Endothelial cell (in vitro differentiated cells): ENCODE data around the gene SYNPO2. TPM values are rescaled to one million over a fixed set of nuclear protein-coding genes. Genes with fewer than 3 reads are reported as not detected.

Experiments
- DNase-seq: peaks from one replicate; pipeline ENCODE4 v3.0.0; 2021; ENCODE audit warnings: low spot score
- H3K27ac Mint-ChIP-seq: one replicate; pipeline ENCODE4 v1.8.0; 2021; ENCODE audit warnings: mixed read lengths, inconsistent platforms; ENCODE audit not compliant: unreplicated experiment
- H3K27me3 Mint-ChIP-seq: one replicate; pipeline ENCODE4 v1.8.0; 2021; ENCODE audit warnings: mild to moderate bottlenecking, moderate library complexity, mixed read lengths, inconsistent platforms; ENCODE audit not compliant: unreplicated experiment
- H3K36me3 Mint-ChIP-seq: one replicate; pipeline ENCODE4 v1.8.0; 2021; ENCODE audit warnings: mild to moderate bottlenecking, low read depth, mixed read lengths, inconsistent platforms; ENCODE audit not compliant: unreplicated experiment
- H3K4me1 Mint-ChIP-seq: one replicate; pipeline ENCODE4 v1.8.0; 2021; ENCODE audit warnings: mild to moderate bottlenecking, mixed read lengths, inconsistent platforms; ENCODE audit not compliant: unreplicated experiment
- H3K4me3 Mint-ChIP-seq: one replicate; pipeline ENCODE4 v1.8.0; 2021; ENCODE audit warnings: mild to moderate bottlenecking, mixed read lengths, inconsistent platforms; ENCODE audit not compliant: unreplicated experiment
- H3K9me3 Mint-ChIP-seq: one replicate; pipeline ENCODE4 v1.8.0; 2021; ENCODE audit warnings: mixed read lengths, inconsistent platforms; ENCODE audit not compliant: unreplicated experiment
- total RNA-seq: library from RNA; stranded (reverse); fragmentation: NEBNext Ultra II Directional; extraction: Animal tissue kit (Norgen Biotek cat#: 25700); gene quantifications from one replicate; pipeline ENCODE4 v1.2.1, GENCODE V29; 2021; ENCODE audit not compliant: unreplicated experiment
- TF ChIP-seq, protein P1 (sequence below): fragments of 200-600 bp; sonication (generic); IDR thresholded peaks from one replicate; pipeline ENCODE4 v1.5.0; 2021; ENCODE audit warnings: antibody characterized with exemption; ENCODE audit not compliant: unreplicated experiment

Gene SYNPO2
- total RNA-seq, 1 donor from 2014 or later = 1.1 TPM

DNA sequence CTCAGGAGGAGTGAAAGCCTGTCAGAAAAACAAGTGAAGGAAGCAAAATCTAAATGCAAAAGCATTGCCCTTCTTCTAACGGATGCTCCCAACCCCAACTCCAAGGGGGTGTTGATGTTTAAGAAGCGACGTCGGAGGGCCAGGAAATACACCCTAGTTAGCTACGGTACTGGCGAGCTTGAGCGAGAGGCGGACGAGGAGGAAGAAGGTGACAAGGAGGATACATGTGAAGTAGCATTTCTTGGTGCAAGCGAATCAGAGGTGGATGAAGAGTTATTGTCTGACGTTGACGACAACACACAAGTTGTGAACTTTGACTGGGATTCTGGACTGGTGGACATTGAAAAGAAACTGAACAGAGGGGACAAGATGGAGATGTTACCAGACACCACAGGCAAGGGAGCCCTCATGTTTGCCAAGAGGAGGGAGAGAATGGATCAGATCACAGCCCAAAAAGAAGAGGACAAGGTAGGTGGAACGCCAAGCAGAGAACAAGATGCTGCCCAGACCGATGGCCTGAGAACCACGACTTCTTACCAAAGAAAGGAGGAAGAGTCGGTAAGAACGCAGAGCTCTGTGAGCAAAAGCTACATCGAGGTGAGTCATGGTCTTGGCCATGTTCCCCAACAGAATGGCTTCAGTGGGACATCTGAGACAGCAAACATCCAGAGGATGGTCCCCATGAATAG, 141.3 kb downstream of the SYNPO2 start:
- TF ChIP-seq, protein P1, sequence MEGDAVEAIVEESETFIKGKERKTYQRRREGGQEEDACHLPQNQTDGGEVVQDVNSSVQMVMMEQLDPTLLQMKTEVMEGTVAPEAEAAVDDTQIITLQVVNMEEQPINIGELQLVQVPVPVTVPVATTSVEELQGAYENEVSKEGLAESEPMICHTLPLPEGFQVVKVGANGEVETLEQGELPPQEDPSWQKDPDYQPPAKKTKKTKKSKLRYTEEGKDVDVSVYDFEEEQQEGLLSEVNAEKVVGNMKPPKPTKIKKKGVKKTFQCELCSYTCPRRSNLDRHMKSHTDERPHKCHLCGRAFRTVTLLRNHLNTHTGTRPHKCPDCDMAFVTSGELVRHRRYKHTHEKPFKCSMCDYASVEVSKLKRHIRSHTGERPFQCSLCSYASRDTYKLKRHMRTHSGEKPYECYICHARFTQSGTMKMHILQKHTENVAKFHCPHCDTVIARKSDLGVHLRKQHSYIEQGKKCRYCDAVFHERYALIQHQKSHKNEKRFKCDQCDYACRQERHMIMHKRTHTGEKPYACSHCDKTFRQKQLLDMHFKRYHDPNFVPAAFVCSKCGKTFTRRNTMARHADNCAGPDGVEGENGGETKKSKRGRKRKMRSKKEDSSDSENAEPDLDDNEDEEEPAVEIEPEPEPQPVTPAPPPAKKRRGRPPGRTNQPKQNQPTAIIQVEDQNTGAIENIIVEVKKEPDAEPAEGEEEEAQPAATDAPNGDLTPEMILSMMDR = no peak
- no peak overlapping the region for H3K4me3 Mint-ChIP-seq
- no peak for DNase-seq
- peaks cover 11% of the 10 kb centered on the region for H3K4me1 Mint-ChIP-seq
- no peaks in the 10 kb centered on the region for H3K9me3 Mint-ChIP-seq
- H3K27ac Mint-ChIP-seq = no peak overlapping the region
- H3K36me3 Mint-ChIP-seq = peaks cover 14% of the 10 kb centered on the region
- H3K27me3 Mint-ChIP-seq = peaks cover 3% of the 10 kb centered on the region

DNA sequence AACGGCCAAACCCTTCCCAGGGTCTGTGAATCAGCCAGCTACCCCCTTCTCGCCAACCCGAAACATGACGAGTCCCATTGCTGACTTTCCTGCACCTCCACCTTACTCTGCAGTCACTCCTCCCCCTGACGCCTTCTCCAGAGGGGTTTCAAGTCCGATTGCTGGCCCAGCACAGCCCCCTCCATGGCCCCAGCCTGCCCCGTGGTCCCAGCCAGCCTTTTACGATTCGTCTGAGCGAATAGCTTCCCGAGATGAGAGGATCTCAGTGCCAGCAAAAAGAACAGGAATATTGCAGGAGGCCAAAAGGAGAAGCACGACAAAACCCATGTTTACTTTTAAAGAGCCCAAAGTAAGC, 141.9 kb downstream of the SYNPO2 start:
- Mint-ChIP-seq H3K4me3 (no peak overlapping the region), H3K9me3 (no peaks in the 10 kb centered on the region), H3K27me3 (peaks cover 3% of the 10 kb centered on the region), H3K36me3 (peaks cover 14% of the 10 kb centered on the region), H3K4me1 (peaks cover 11% of the 10 kb centered on the region), H3K27ac (no peak overlapping the region)
- TF ChIP-seq, protein P1 = no peak
- DNase-seq = no peak

DNA sequence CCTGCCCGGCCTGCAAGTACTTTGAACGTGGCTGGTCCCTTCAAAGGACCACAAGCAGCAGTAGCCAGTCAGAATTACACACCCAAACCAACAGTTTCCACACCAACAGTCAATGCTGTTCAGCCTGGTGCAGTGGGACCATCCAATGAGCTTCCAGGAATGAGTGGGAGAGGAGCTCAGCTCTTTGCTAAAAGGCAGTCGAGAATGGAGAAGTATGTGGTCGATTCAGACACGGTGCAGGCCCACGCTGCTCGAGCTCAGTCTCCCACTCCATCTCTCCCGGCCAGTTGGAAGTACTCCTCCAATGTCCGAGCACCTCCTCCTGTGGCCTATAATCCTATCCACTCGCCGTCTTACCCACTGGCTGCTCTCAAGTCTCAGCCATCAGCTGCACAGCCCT, 142.6 kb downstream of the SYNPO2 start:
- Mint-ChIP-seq H3K36me3 (peaks cover 14% of the 10 kb centered on the region), H3K4me3 (no peak overlapping the region), H3K27me3 (peaks cover 3% of the 10 kb centered on the region), H3K9me3 (no peaks in the 10 kb centered on the region), H3K27ac (no peak overlapping the region), H3K4me1 (peaks cover 11% of the 10 kb centered on the region)
- no peak for DNase-seq
- TF ChIP-seq, protein P1 = no peak

DNA sequence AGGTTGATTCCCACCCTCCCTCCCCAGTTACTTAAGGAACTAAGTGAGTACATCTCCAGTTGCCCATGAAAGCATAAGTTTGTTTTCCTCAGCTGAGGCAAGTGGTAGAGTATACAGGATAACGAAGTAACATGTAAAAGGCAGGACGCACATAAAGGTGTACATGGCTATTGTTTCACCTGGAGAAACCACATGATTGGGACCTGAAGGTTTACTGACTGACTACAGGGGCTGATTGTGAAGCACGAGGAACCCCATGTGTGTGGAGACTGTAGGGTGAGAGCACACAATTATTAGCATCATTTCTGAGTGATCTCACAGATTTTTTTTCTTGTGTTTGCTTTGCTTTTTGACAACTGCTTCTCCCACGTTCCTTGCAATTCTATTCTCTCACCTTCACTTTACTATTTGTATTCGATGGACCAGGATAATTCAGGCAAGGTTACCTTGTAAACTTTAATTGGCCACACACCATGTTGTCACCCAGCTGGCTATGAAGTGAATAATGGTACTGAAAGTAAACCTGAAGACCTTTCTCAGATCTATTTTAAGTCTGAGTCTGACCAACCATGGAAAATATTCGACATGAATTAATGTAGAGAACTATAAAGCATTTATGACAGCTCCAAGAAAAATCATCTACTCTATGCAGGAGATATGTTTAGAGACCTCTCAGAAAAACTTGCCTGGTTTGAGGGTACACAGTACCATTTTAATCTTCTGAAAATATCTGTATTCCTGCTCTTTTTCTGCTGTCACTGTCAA, 144.4 kb downstream of the SYNPO2 start:
- Mint-ChIP-seq H3K4me3 (no peak overlapping the region), H3K27ac (no peak overlapping the region)
- TF ChIP-seq, protein P1 = no peak

More for the DNA sequence above, 144.4 kb downstream of the SYNPO2 start:
- Mint-ChIP-seq H3K4me1 (peaks cover 11% of the 10 kb centered on the region), H3K36me3 (peaks cover 14% of the 10 kb centered on the region), H3K27me3 (peaks cover 3% of the 10 kb centered on the region), H3K9me3 (no peaks in the 10 kb centered on the region)
- no peak for DNase-seq
